ENCODE data around the gene CACNA1B.

GRCh38 chr9:138060365-138060764 is 182.8 kb downstream of the CACNA1B start:
- TF ChIP-seq CTCF (IDR thresholded peaks at IDR 0.05) (no peak), POLR2AphosphoS5 (IDR thresholded peaks at IDR 0.05) (no peak)

Data from esophagus muscularis mucosa (tissue), 3 donors.